K562 (cell line): ENCODE measurements around the gene GALT. TPM values are rescaled to one million over a fixed set of nuclear protein-coding genes. Genes with fewer than 3 reads are reported as not detected.
A peak's percentile ranks its signal among the peaks of the same experiment; 100 is the strongest.

Source experiments
- E2F6 ChIP-seq, 2 experiments: IDR thresholded peaks; 2 replicates each; pipeline ENCODE4 v1.6.1; 2011; ENCODE audit warnings: borderline replicate concordance in 1 of 2, control low read depth in 1 of 2, low read depth in 1 of 2, low read length in 1 of 2, mild to moderate bottlenecking in 1 of 2, mixed read lengths in 1 of 2, moderate library complexity in 1 of 2; ENCODE audit not compliant: insufficient read depth in 1 of 2, insufficient read length in 1 of 2, poor library complexity in 1 of 2, severe bottlenecking in 1 of 2; ENCODE audit errors: extremely low read depth in 1 of 2
- MXI1 ChIP-seq: IDR thresholded peaks from 2 replicates; pipeline ENCODE4 v1.6.1; 2011; ENCODE audit warnings: low read depth, mild to moderate bottlenecking, improper control_type of control experiment, low read length
- TAF9B ChIP-seq: fragments of 450-650 bp; IDR thresholded peaks from 2 replicates; pipeline ENCODE4 v1.6.1; 2018; ENCODE audit warnings: mild to moderate bottlenecking; ENCODE audit not compliant: partially characterized antibody
- USF1 ChIP-seq: sonication (generic); formaldehyde crosslinking; IDR thresholded peaks from 2 replicates; pipeline ENCODE4 v1.9.0; 2022; ENCODE audit warnings: mild to moderate bottlenecking, missing genetic modification reagents
- ZFX ChIP-seq: sonication (generic); formaldehyde crosslinking; IDR thresholded peaks from 2 replicates; pipeline ENCODE4 v1.8.0; 2022; ENCODE audit warnings: mild to moderate bottlenecking, missing genetic modification reagents, moderate library complexity
- ZNF316 ChIP-seq: fragments of 450-650 bp; IDR thresholded peaks from 2 replicates; pipeline ENCODE4 v1.6.1; 2016
- polyA plus RNA-seq, 8 experiments: library from polyadenylated mRNA; depleted of rRNA in 4 of 8; stranded (reverse) in 5 of 8; unstranded in 3 of 8; fragments of >200 nt; fragmentation: Nextera tagmentation in 2 of 8; fragmentation: Illumina TruSeq in 1 of 8; extraction: Ambion mirVana in 2 of 8; extraction: Trizol in 1 of 8; gene quantifications; 2 replicates each; pipeline versions ENCODE4 v1.2.1 to v1.2.3, GENCODE V29; 2011 to 2014; ENCODE audit warnings: inconsistent platforms in 1 of 8, missing spikeins in 1 of 8
- total RNA-seq, 7 experiments: library from RNA; depleted of rRNA in 6 of 7; stranded (reverse); fragments of >200 nt in 6 of 7; fragmentation: Illumina TruSeq in 2 of 7; extraction: Trizol in 2 of 7; gene quantifications; 2 replicates each; pipeline versions ENCODE4 v1.2.1 to v1.2.3, GENCODE V29; 2011 to 2021; ENCODE audit warnings: low replicate concordance in 1 of 7
- TF ChIP-seq, protein P1 (sequence below): sonication (generic); formaldehyde crosslinking; IDR thresholded peaks from 2 replicates; pipeline ENCODE4 v1.8.0; 2022; ENCODE audit warnings: mild to moderate bottlenecking, missing genetic modification reagents
- TF ChIP-seq, protein P2 (sequence below): fragments of 450-650 bp; IDR thresholded peaks from 2 replicates; pipeline ENCODE4 v1.6.1; 2016; ENCODE audit warnings: antibody characterized with exemption
- TF ChIP-seq, protein P3 (sequence below), 2 experiments: fragments of 450-650 bp in 1 of 2; sonication (generic) in 1 of 2; formaldehyde crosslinking in 1 of 2; IDR thresholded peaks; 2 replicates each; pipeline versions ENCODE4 v1.7.1 to v1.9.0; 2016 to 2022; ENCODE audit warnings: inconsistent platforms in 1 of 2, mild to moderate bottlenecking in 1 of 2, missing genetic modification reagents in 1 of 2
- TF ChIP-seq, protein P4 (sequence below): sonication (generic); formaldehyde crosslinking; IDR thresholded peaks from 2 replicates; pipeline ENCODE4 v1.9.0; 2022; ENCODE audit warnings: mild to moderate bottlenecking, missing genetic modification reagents

Gene GALT
- total and polyA plus RNA-seq, 9 of the 15 experiments (the other 6 are each of a cell fraction or from before 2014, with no cell fraction given) = 7.3 to 29.2 (median 15.6) TPM

GRCh38 chr9:34646211-34647083, at the start of gene GALT (continued):
- TF ChIP-seq USF1 (peak; percentile 100), E2F6 (IDR thresholded peaks at IDR 0.05; ENCODE audit: borderline replicate concordance in 1 of 2, extremely low read depth in 1 of 2, insufficient read depth in 1 of 2, insufficient read length in 1 of 2, low read depth in 1 of 2, low read length in 1 of 2, poor library complexity in 1 of 2, severe bottlenecking in 1 of 2) (peak in 1 of 2 experiments; percentile 66), TAF9B (peak; percentile 47), MXI1 (0 out of 2 replicates have a peak, but pooled peaks have one; percentile 31), ZNF316 (peak; percentile 28; the same call in 1 of the 2 replicates), ZFX (CRISPR knock-in tag) (peak; percentile 93)
- TF ChIP-seq, protein P1, sequence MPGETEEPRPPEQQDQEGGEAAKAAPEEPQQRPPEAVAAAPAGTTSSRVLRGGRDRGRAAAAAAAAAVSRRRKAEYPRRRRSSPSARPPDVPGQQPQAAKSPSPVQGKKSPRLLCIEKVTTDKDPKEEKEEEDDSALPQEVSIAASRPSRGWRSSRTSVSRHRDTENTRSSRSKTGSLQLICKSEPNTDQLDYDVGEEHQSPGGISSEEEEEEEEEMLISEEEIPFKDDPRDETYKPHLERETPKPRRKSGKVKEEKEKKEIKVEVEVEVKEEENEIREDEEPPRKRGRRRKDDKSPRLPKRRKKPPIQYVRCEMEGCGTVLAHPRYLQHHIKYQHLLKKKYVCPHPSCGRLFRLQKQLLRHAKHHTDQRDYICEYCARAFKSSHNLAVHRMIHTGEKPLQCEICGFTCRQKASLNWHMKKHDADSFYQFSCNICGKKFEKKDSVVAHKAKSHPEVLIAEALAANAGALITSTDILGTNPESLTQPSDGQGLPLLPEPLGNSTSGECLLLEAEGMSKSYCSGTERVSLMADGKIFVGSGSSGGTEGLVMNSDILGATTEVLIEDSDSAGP (CRISPR knock-in tag) = peak; percentile 65; the same call in 1 of the 2 replicates
- TF ChIP-seq, protein P2, sequence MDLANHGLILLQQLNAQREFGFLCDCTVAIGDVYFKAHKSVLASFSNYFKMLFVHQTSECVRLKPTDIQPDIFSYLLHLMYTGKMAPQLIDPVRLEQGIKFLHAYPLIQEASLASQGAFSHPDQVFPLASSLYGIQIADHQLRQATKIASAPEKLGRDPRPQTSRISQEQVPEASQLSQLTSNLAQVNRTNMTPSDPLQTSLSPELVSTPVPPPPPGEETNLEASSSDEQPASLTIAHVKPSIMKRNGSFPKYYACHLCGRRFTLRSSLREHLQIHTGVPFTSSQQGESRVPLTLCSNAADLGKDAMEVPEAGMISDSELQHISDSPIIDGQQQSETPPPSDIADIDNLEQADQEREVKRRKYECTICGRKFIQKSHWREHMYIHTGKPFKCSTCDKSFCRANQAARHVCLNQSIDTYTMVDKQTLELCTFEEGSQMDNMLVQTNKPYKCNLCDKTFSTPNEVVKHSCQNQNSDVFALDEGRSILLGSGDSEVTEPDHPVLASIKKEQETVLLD = no peak
- TF ChIP-seq, protein P3, sequence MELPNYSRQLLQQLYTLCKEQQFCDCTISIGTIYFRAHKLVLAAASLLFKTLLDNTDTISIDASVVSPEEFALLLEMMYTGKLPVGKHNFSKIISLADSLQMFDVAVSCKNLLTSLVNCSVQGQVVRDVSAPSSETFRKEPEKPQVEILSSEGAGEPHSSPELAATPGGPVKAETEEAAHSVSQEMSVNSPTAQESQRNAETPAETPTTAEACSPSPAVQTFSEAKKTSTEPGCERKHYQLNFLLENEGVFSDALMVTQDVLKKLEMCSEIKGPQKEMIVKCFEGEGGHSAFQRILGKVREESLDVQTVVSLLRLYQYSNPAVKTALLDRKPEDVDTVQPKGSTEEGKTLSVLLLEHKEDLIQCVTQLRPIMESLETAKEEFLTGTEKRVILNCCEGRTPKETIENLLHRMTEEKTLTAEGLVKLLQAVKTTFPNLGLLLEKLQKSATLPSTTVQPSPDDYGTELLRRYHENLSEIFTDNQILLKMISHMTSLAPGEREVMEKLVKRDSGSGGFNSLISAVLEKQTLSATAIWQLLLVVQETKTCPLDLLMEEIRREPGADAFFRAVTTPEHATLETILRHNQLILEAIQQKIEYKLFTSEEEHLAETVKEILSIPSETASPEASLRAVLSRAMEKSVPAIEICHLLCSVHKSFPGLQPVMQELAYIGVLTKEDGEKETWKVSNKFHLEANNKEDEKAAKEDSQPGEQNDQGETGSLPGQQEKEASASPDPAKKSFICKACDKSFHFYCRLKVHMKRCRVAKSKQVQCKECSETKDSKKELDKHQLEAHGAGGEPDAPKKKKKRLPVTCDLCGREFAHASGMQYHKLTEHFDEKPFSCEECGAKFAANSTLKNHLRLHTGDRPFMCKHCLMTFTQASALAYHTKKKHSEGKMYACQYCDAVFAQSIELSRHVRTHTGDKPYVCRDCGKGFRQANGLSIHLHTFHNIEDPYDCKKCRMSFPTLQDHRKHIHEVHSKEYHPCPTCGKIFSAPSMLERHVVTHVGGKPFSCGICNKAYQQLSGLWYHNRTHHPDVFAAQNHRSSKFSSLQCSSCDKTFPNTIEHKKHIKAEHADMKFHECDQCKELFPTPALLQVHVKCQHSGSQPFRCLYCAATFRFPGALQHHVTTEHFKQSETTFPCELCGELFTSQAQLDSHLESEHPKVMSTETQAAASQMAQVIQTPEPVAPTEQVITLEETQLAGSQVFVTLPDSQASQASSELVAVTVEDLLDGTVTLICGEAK (IDR thresholded peaks at IDR 0.05) = 0 out of 2 replicates have a peak, but pooled peaks have one; percentile 30
- TF ChIP-seq, protein P3 (CRISPR knock-in tag; IDR thresholded peaks at IDR 0.05) = no peak
- TF ChIP-seq, protein P4, sequence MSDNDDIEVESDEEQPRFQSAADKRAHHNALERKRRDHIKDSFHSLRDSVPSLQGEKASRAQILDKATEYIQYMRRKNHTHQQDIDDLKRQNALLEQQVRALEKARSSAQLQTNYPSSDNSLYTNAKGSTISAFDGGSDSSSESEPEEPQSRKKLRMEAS (CRISPR knock-in tag) = peak; percentile 84
